LHCN-M2 (cell line): ENCODE results near the gene TASOR2. TPM values are rescaled to one million over a fixed set of nuclear protein-coding genes. Genes with fewer than 3 reads are reported as not detected.
A peak's percentile ranks its signal among the peaks of the same experiment; 100 is the strongest.

ENCODE experiments used
- DNase-seq: peaks from one replicate; pipeline ENCODE4 v3.0.0-alpha.2; 2012; ENCODE audit warnings: low read depth
- total RNA-seq: library from RNA; depleted of rRNA; stranded (reverse); fragments of >200 nt; gene quantifications from 2 replicates; pipeline ENCODE4 v1.2.3, GENCODE V29; 2014

The TASOR2 gene
- total RNA-seq, 1 experiment from 2014 or later = 56.6 TPM

DNA sequence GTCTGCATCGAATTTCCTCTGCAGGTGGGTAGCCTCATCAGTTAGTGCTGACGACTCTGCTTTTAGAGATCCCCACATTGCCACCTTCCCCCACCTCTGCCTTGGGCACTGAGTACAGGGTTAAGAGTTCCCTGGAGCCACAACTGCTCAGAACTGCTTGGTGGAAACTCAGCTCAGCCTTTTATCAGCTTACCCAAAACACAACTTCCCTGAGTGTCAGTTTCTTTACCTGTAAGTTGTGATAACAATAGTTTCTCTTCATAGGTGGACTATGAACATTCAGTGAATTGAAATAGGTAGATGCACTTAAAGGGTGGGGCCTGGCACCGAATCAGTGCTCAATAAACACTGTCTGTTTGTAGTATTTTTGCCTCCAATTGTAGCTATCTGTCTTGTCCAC is 29.5 kb upstream of the TASOR2 start:
- no peak for DNase-seq

- no peak for DNase-seq
Measured at GRCh38 chr10:5656737-5657579, 27.7 kb upstream of the TASOR2 start.

DNA sequence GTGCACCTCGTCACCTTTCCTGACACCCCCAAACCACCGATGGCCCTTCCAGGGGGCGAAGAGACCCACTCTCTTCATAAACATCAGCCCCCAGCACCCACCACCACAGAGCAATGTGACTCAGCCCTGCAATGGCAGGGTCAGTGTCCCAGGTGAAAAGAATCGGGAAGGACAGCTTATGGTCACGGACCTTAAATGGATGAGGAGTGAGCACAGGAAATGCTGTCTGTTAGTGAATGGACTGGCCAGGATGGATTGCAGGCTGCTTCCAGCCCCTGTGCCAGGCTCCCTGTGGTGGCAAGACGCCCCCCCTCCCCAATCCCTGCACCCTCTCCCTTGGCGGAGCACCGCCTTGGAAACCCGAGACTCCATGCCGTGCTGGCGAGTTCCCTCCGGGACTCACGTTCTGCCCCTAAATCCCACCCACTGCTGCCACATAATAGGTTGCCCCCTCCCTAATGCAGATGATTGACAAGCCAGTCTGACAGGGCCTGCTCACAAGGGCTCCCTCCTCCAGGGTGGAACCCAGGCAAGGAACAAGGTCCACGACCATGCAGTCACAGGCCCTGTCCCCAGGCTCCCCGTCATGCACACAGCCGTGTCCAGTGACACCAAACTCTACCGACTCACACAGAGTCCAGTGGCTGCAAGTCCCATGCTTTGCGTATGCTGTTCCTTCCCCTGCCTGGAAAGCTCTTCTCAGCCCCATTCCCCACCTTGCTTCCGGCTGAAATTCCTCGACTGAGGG is 25.6 kb upstream of the TASOR2 start:
- DNase-seq = no peak

GRCh38 chr10:5659702-5660528 is 24.7 kb upstream of the TASOR2 start:
- peak; percentile 55 for DNase-seq

- DNase-seq = no peak
Measured at GRCh38 chr10:5661043-5661442, 23.6 kb upstream of the TASOR2 start.

DNA sequence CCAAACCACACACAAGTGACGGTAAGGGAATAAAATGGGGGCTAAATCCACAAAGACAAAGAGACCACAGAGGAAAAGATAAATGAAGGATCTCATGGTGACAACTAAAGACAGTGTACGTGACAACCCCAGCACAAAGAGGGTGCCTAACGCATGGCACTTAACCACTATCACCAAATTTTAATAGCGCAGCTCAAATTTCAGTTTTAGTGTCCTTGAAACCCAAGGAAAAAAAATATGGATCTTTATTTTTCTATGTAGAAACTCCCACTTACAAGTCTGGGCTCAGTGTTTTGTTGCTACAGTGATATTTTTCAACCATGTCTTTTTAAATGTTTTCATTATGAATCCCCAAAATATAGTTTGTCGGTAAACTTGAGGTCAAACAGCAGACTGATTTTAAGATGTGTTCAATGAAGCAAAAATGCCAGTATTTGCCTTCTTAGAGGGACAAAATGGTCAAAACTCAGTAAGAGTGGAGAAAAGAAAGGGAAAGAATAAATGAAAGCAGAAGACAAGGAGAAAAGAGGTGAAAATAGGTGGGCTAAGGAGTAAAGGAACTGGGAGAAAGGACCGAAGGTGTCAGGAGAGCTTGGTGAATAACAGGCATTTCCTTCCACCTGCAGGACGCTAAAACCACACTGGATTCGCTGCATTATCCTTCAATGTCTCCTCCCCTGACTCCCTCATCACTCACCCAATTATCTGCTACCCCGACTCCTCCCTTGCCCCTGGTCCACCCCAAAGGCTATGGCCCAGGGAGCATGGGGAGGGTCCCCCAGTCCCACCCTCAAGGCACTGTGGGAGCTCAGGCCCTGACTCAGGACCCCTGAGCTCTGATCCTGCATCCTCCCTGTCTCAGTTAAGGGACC is 21.7 kb upstream of the TASOR2 start:
- no peak for DNase-seq

DNA sequence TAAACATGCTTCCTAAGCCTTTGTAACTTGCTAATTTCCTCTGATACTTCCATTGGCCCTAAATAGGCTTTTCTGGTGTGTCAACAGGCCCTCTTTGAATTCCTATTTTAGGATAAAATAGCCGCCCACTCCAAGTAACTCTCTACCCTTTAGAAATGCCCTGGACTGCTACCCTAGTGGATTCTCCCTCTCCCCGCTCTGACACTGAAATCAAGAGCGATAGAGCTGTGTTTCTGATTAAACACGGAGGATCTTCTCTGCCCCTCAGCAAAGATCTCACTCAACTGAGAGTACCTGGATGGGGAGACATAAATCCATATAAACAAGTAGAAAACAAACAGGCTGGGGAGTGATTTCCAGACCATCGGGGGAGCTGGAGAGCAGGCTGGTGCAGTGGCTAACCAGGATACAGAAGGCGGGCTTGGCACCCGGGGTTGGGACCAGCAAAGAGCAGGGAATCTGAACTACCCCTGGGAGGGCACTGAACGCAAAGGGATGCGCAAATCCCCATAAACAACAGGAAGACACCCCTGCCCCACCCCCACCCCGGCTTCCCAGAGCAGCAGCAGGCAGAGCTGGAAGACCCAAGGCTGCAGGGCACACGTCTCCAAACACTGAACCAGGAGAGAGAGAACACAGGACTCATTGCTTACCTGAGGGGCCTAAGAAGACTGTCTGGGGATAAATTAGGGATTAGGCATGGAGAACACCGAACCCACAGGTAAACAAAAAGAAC is 20.8 kb upstream of the TASOR2 start:
- DNase-seq = no peak

DNA sequence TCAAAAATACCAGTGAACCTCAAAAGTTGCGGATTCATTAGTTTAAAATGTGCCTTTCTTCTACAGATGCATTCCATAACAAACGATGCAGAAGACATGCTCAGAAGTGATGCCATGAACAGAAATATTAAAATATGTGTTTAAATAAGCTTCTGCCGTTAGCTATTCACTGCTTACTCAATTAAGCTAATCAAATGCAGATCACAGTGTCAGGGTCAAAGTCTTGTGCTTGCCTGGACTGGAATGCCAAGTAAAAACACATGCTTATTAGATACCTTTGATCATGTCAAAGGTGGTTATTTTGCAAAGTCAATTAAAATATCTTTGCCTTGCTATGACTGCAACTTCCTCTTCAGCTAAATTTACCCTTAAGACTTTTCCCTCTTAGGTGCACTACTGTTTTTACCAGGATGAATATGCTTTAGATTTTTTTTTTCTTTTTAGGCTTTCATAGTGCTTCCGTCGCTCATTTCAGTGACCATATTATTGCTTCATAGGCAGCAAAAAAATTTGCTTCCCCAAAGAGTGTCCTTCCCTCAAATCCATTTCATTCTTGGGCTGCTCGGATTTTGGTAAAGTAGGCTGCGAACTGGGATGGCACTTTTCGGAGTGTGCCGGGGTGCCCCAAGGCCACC is 19.1 kb upstream of the TASOR2 start:
- peak; percentile 5 for DNase-seq

DNA sequence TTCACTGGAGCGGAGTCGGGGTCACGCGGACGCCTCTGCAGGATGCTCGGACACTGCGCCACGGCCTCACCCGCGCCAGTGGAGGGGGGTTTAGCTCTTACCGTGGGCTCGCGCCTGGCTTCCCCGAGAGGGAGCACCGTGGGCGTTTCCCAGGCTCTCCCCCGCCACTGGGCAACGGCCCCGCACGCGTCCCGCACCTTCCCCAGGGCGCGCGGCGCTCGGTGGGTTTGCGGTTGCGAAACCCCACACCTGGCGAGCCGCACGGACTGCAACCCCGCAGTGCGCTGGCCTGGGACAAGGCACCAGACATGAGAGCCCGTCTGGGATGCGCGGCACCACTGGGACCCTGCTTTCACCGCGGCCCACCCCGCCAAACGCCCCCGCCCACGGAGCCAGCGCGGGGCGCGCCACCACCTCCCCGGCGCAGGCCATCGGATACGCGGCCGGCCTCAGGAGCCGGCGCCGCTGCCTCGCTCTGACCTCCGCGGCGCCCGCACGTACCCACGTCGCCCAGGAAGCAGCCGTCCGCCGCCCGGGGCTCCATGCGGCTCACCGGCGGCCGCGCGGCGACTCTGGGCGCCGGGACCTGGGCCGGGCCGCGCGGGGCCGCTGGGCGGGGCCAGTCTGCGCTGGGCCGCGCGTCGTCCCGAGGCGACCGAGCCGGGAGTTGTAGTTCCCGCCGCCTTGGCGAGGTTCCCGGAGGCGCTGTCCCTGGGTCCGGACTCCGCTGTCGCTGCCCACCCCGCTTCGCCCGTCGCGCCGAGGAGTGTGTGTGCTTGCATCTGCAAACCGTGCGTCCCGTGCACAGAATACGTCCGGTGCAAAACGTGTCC is 18.4 kb upstream of the TASOR2 start, which contains the start of gene ASB13:
Gene ASB13 (minus strand): TSS at position 588 of the 833 bp plus-strand sequence. CDS start 44 bp downstream, at position 544.
- peak; percentile 33 for DNase-seq

GRCh38 chr10:5666841-5667630 is 17.6 kb upstream of the TASOR2 start:
- no peak for DNase-seq

DNA sequence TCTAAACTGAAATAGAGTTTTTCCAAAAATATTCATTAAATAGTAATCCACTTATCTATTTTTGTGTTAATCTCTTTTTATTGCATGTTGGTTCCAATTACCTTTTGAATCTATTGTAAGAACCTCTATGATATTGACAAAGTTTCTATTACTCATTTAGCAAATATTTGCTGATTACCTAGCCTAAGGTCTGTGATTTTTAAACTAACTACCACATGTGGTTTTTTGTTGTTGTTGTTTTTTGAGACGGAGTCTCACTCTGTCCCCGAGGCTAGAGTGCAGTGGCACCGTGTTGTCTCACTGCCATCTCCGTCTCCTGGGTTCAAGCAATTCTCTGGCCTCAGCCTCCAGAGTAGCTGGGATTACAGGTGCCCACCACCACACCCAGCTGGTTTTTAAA is 16.2 kb upstream of the TASOR2 start:
- no peak for DNase-seq

- no peak for DNase-seq
Measured at GRCh38 chr10:5669604-5670003, 15.0 kb upstream of the TASOR2 start.

DNA sequence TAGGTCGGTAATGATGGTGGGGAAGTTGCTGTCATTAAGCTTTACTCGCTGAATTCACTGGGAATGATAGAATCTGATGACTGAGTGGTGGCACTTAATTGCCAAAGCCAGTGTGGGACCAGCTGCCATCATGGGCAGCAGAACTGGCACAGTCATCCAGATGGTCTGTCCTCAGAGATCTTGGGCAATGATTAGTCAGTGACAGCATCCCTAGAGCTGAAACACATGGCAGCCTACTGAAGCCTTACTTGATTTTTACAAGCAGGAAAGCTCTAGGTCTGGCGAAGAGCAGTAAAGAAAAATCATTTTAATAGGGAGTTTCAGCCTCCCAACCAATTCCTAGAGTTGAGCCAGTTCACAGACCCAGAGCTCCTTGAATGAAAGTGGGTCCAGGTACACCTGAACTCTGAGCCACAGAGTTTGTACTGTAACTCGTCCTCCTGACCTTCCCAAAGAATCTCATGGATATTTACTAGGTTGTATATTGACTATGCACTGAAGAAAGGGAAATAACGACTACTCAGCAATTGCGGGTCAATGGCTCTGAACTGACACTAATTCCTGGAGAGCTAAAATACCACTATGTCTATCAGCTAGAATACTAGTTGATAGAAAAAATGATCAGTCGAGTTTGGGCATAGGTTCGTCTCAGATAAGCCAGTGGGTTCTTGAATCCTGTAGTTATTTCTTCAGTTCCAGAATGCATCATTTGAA is 13.8 kb upstream of the TASOR2 start:
- DNase-seq = no peak

- DNase-seq = no peak
Measured at GRCh38 chr10:5678397-5679036, 6.1 kb upstream of the TASOR2 start.

- DNase-seq = no peak
Measured at GRCh38 chr10:5679037-5679435, 5.6 kb upstream of the TASOR2 start.

- peak; percentile 47 for DNase-seq
Measured at GRCh38 chr10:5679606-5680005, 5.0 kb upstream of the TASOR2 start.

GRCh38 chr10:5681930-5682329 is 2.7 kb upstream of the TASOR2 start:
- DNase-seq = no peak
